NCI-H1417 (cell line): ENCODE measurements around the gene EVX1.

Source experiments
- DNase-seq, 3 experiments: peaks; one replicate each; lab custom pipeline; 2025; lab: John Stamatoyannopoulos, UW

EVX1 gene

GRCh38 chr7:27242555-27243339 lies at the start of gene EVX1:
EVX1 (plus strand) TSS chr7:27242802; CDS start chr7:27243031, 229 bp downstream.
- peak; percentile 54 to 84 (median 73) for DNase-seq

GRCh38 chr7:27193335-27194001 lies 49.1 kb upstream of the EVX1 start:
- DNase-seq, result no peak

GRCh38 chr7:27194002-27194352 lies 48.6 kb upstream of the EVX1 start:
- no peak for DNase-seq

GRCh38 chr7:27194686-27195379 lies 47.8 kb upstream of the EVX1 start:
- DNase-seq, result no peak

GRCh38 chr7:27196287-27196767 lies 46.3 kb upstream of the EVX1 start:
- DNase-seq, result peak; percentile 64 to 93 (median 87)

GRCh38 chr7:27197137-27198042 lies 45.2 kb upstream of the EVX1 start:
- peak in 1 of 3 experiments; percentile 43 for DNase-seq

GRCh38 chr7:27198138-27198841 lies 44.3 kb upstream of the EVX1 start:
- peak; percentile 13 to 64 (median 55) for DNase-seq

- peak; percentile 35 to 80 (median 78) for DNase-seq
Observed at GRCh38 chr7:27198871-27199801, 43.5 kb upstream of the EVX1 start.

GRCh38 chr7:27199849-27200760 lies 42.5 kb upstream of the EVX1 start, which contains the start of gene HOXA13:
HOXA13 (minus strand) TSS chr7:27200091; CDS start chr7:27200077, 14 bp downstream.
- DNase-seq, result peak; percentile 86 to 91 (median 90)

GRCh38 chr7:27200761-27201579 lies 41.6 kb upstream of the EVX1 start:
- peak in 1 of 3 experiments; percentile 49 for DNase-seq

- DNase-seq, result no peak
Observed at GRCh38 chr7:27201580-27202017, 41.0 kb upstream of the EVX1 start.

- no peak for DNase-seq
Observed at GRCh38 chr7:27202018-27202861, 40.4 kb upstream of the EVX1 start.

- no peak for DNase-seq
Observed at GRCh38 chr7:27202862-27203134, 39.8 kb upstream of the EVX1 start.

GRCh38 chr7:27203365-27203953 lies 39.1 kb upstream of the EVX1 start:
- DNase-seq, result no peak

GRCh38 chr7:27203964-27204594 lies 38.5 kb upstream of the EVX1 start:
- DNase-seq, result no peak

GRCh38 chr7:27204851-27205322 lies 37.7 kb upstream of the EVX1 start:
- DNase-seq, result no peak
